ENCODE data around the gene ABLIM3.

DNA sequence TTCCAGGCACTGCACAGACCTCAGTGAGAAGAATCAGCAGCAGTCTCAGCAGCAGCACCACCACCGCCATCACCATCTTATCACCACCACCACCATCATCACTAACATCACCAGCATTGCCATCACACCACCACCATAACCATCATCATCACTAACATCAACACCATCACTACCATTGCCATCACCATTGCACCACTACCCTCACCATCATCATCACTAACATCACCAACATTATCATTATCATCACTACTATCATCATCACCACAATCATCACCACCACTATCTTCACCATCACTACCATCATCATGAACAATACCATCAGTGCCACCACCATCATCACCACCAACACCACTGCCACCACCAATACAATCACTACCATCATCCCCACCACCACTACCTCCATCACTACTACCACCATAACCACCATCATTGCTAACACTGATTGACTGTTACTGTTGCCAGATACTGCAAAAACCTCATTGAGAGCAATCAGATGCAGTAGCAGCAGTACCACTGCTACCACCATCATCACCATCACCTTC lies 61.7 kb downstream of the ABLIM3 start:
- TF ChIP-seq POLR2AphosphoS5 (IDR thresholded peaks at IDR 0.05; ENCODE audit: low read depth, low read length) (no peak), ZNF274 (IDR thresholded peaks at IDR 0.05; ENCODE audit: low read depth, low read length) (no peak), YY1 (IDR thresholded peaks at IDR 0.05; ENCODE audit: extremely low read depth, insufficient replicate concordance, low read depth, low read length) (no peak), POLR2A (IDR thresholded peaks at IDR 0.05; ENCODE audit: borderline replicate concordance, extremely low read depth, insufficient read depth, insufficient read length) (no peak), RAD21 (IDR thresholded peaks at IDR 0.05; ENCODE audit: low read depth) (no peak), EZH2 (IDR thresholded peaks at IDR 0.05) (no peak)
- TF ChIP-seq, protein P1, sequence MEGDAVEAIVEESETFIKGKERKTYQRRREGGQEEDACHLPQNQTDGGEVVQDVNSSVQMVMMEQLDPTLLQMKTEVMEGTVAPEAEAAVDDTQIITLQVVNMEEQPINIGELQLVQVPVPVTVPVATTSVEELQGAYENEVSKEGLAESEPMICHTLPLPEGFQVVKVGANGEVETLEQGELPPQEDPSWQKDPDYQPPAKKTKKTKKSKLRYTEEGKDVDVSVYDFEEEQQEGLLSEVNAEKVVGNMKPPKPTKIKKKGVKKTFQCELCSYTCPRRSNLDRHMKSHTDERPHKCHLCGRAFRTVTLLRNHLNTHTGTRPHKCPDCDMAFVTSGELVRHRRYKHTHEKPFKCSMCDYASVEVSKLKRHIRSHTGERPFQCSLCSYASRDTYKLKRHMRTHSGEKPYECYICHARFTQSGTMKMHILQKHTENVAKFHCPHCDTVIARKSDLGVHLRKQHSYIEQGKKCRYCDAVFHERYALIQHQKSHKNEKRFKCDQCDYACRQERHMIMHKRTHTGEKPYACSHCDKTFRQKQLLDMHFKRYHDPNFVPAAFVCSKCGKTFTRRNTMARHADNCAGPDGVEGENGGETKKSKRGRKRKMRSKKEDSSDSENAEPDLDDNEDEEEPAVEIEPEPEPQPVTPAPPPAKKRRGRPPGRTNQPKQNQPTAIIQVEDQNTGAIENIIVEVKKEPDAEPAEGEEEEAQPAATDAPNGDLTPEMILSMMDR (IDR thresholded peaks at IDR 0.05 in 2 of 3, conservative IDR thresholded peaks at IDR 0.05 in 1 of 3; ENCODE audit: borderline replicate concordance in 1 of 3, insufficient read depth in 1 of 3, low read depth in 2 of 3, low read length in 2 of 3): no peak
- TF ChIP-seq, protein P2, sequence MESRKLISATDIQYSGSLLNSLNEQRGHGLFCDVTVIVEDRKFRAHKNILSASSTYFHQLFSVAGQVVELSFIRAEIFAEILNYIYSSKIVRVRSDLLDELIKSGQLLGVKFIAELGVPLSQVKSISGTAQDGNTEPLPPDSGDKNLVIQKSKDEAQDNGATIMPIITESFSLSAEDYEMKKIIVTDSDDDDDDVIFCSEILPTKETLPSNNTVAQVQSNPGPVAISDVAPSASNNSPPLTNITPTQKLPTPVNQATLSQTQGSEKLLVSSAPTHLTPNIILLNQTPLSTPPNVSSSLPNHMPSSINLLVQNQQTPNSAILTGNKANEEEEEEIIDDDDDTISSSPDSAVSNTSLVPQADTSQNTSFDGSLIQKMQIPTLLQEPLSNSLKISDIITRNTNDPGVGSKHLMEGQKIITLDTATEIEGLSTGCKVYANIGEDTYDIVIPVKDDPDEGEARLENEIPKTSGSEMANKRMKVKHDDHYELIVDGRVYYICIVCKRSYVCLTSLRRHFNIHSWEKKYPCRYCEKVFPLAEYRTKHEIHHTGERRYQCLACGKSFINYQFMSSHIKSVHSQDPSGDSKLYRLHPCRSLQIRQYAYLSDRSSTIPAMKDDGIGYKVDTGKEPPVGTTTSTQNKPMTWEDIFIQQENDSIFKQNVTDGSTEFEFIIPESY (IDR thresholded peaks at IDR 0.05; ENCODE audit: extremely low read depth, insufficient replicate concordance, low read length): no peak

All from HCT116 (cell line).